H1 (cell line): Measurements from ENCODE around the gene CTIF. TPM values are rescaled to one million over a fixed set of nuclear protein-coding genes. Genes with fewer than 3 reads are reported as not detected.

Experiments
- CTCF ChIA-PET: fragments of 300-600 bp; sonication (Branson Sonifier 250); formaldehyde crosslinking; loops from one replicate; lab custom pipeline; 2021; ENCODE audit not compliant: partially characterized antibody; lab: Charles Lee
- POLR2A ChIA-PET: fragments of 300-600 bp; sonication (Branson Sonifier 250); formaldehyde crosslinking; loops from one replicate; lab custom pipeline; 2021; ENCODE audit warnings: inconsistent platforms; ENCODE audit not compliant: partially characterized antibody; lab: Charles Lee
- DNase-seq, 2 experiments: peaks; one replicate each; pipeline versions ENCODE4 v3.0.0 to v3.0.0-alpha.2; 2010 to 2022; ENCODE audit warnings: low spot score in 2 of 2, low read depth in 1 of 2, mixed read lengths in 1 of 2
- FAIRE-seq: peaks from 2 replicates; lab custom pipeline; 2011; peaks lifted over from hg19 to GRCh38; lab: Jason Lieb, UNC
- H2AFZ ChIP-seq: 2 replicates; pipeline ENCODE4 v1.8.1; 2012; ENCODE audit warnings: low read length, inconsistent platforms
- H2AK5ac ChIP-seq: 2 replicates; pipeline ENCODE4 v1.6.1; 2013; ENCODE audit warnings: low read depth, low read length
- H2BK120ac ChIP-seq: replicated peaks from 2 replicates; pipeline ENCODE3; 2013; ENCODE audit warnings: low read depth, low read length, inconsistent platforms
- H2BK12ac ChIP-seq: 2 replicates; pipeline ENCODE4 v1.6.1; 2013; ENCODE audit warnings: low read depth, low read length
- H2BK15ac ChIP-seq: 2 replicates; pipeline ENCODE4 v1.6.1; 2013; ENCODE audit warnings: low read length
- H2BK20ac ChIP-seq: 2 replicates; pipeline ENCODE4 v1.6.1; 2013; ENCODE audit warnings: low read length
- H2BK5ac ChIP-seq: 2 replicates; pipeline ENCODE4 v1.6.1; 2013; ENCODE audit warnings: low read depth, low read length
- H3K14ac ChIP-seq: 2 replicates; pipeline ENCODE4 v1.6.1; 2013; ENCODE audit warnings: inconsistent platforms; ENCODE audit not compliant: insufficient read length
- H3K18ac ChIP-seq: 2 replicates; pipeline ENCODE4 v1.6.1; 2013; ENCODE audit warnings: low read length; ENCODE audit errors: extremely low read depth
- H3K23ac ChIP-seq: 2 replicates; pipeline ENCODE4 v1.6.1; 2013; ENCODE audit warnings: inconsistent platforms; ENCODE audit not compliant: insufficient read length
- H3K23me2 ChIP-seq: 2 replicates; pipeline ENCODE4 v1.6.1; 2013; ENCODE audit warnings: low read depth, low read length
- H3K27ac ChIP-seq: 2 replicates; pipeline ENCODE4 v1.6.1; 2011; ENCODE audit warnings: low read depth, low read length, inconsistent platforms
- H3K27me3 ChIP-seq, 4 experiments: replicated peaks in 1 of 4; 1 replicate in 1 of 4; 2 replicates in 3 of 4; pipeline versions ENCODE4 v1.6.1 to v1.8.1; 2011 to 2013; ENCODE audit warnings: low read length in 3 of 4, mild to moderate bottlenecking in 3 of 4, inconsistent platforms in 2 of 4, mixed read lengths in 2 of 4, moderate library complexity in 1 of 4; ENCODE audit not compliant: control insufficient read depth in 3 of 4, insufficient read depth in 3 of 4; ENCODE audit errors: extremely low read depth in 1 of 4
- H3K36me3 ChIP-seq, 4 experiments: 2 replicates each; pipeline versions ENCODE4 v1.6.1 to v1.8.1; 2011 to 2013; ENCODE audit warnings: mild to moderate bottlenecking in 4 of 4, low read length in 3 of 4, moderate library complexity in 2 of 4, control low read depth in 1 of 4, inconsistent platforms in 1 of 4; ENCODE audit not compliant: insufficient read depth in 4 of 4, control insufficient read depth in 2 of 4
- H3K4ac ChIP-seq: replicated peaks from 2 replicates; pipeline ENCODE3; 2013; ENCODE audit warnings: low read length, low read depth, mixed read lengths, inconsistent platforms; ENCODE audit not compliant: insufficient read length
- H3K4me1 ChIP-seq, 4 experiments: replicated peaks in 1 of 4; 1 replicate in 1 of 4; 2 replicates in 3 of 4; pipeline versions ENCODE4 v1.6.1 to v1.8.1; 2011 to 2013; ENCODE audit warnings: low read length in 3 of 4, inconsistent platforms in 2 of 4, mixed read lengths in 1 of 4; ENCODE audit not compliant: insufficient read depth in 4 of 4, control insufficient read depth in 3 of 4
- H3K4me2 ChIP-seq, 2 experiments: 2 replicates each; pipeline versions ENCODE4 v1.6.1 to v1.8.1; 2011 to 2013; ENCODE audit warnings: low read depth in 2 of 2, low read length in 2 of 2, control low read depth in 1 of 2, inconsistent platforms in 1 of 2, mild to moderate bottlenecking in 1 of 2; ENCODE audit not compliant: insufficient read depth in 1 of 2
- H3K4me3 ChIP-seq, 4 experiments: fragments of 200-600, 300-600 bp in 1 of 4; sonication (generic), shearing (Covaris generic), sonication (Bioruptor Twin) in 1 of 4; 2 replicates each; pipeline versions ENCODE4 v1.5.1 to v1.8.1; 2011 to 2016; ENCODE audit warnings: low read length in 4 of 4, low read depth in 3 of 4, control low read depth in 2 of 4, inconsistent platforms in 2 of 4, mild to moderate bottlenecking in 2 of 4, mixed read lengths in 1 of 4, moderate library complexity in 1 of 4; ENCODE audit not compliant: insufficient read depth in 2 of 4; ENCODE audit errors: extremely low read depth in 1 of 4
- H3K56ac ChIP-seq: replicated peaks from 2 replicates; pipeline ENCODE3; 2013; ENCODE audit warnings: low read depth, mild to moderate bottlenecking, mixed read lengths, low read length, inconsistent platforms; ENCODE audit not compliant: insufficient read length
- H3K79me1 ChIP-seq: 2 replicates; pipeline ENCODE4 v1.6.1; 2013; ENCODE audit warnings: low read depth, low read length, control low read depth
- H3K79me2 ChIP-seq, 2 experiments: 2 replicates each; pipeline versions ENCODE4 v1.6.1 to v1.8.1; 2012 to 2013; ENCODE audit warnings: low read length in 2 of 2, mild to moderate bottlenecking in 2 of 2, inconsistent platforms in 1 of 2; ENCODE audit not compliant: insufficient read depth in 2 of 2, control insufficient read depth in 1 of 2
- H3K9ac ChIP-seq, 4 experiments: replicated peaks in 1 of 4; 1 replicate in 1 of 4; 2 replicates in 3 of 4; pipeline versions ENCODE4 v1.6.1 to v1.8.1; 2011 to 2013; ENCODE audit warnings: low read depth in 3 of 4, low read length in 3 of 4, control low read depth in 2 of 4, mild to moderate bottlenecking in 2 of 4, moderate library complexity in 2 of 4, inconsistent platforms in 1 of 4; ENCODE audit errors: extremely low read depth in 1 of 4
- H3K9me3 ChIP-seq, 2 experiments: 2 replicates each; pipeline versions ENCODE4 v1.6.1 to v1.8.1; 2012 to 2013; ENCODE audit warnings: mild to moderate bottlenecking in 2 of 2, moderate library complexity in 2 of 2, control low read depth in 1 of 2, inconsistent platforms in 1 of 2, low read depth in 1 of 2, low read length in 1 of 2, mixed read lengths in 1 of 2; ENCODE audit not compliant: insufficient read depth in 2 of 2
- H4K20me1 ChIP-seq, 2 experiments: replicated peaks in 1 of 2; 2 replicates each; pipeline versions ENCODE3 to v1.8.1; 2011 to 2013; ENCODE audit warnings: inconsistent platforms in 2 of 2, low read length in 2 of 2, mild to moderate bottlenecking in 1 of 2; ENCODE audit not compliant: insufficient read depth in 2 of 2, control insufficient read depth in 1 of 2
- H4K5ac ChIP-seq: 2 replicates; pipeline ENCODE4 v1.6.1; 2013; ENCODE audit warnings: low read length, low read depth, mixed read lengths, inconsistent platforms; ENCODE audit not compliant: insufficient read length
- H4K8ac ChIP-seq: 2 replicates; pipeline ENCODE4 v1.8.0; 2013; ENCODE audit warnings: mild to moderate bottlenecking, moderate library complexity, low read length, inconsistent platforms; ENCODE audit not compliant: insufficient read depth; ENCODE audit errors: extremely low read depth
- H4K91ac ChIP-seq: replicated peaks from 2 replicates; pipeline ENCODE3; 2013; ENCODE audit warnings: low read length, mixed read lengths, inconsistent platforms; ENCODE audit not compliant: insufficient read length
- KDM1A ChIP-seq: fragments of 200-600, 300-600 bp; sonication (generic); IDR thresholded peaks from 2 replicates; pipeline ENCODE4 v1.7.1; 2016; ENCODE audit warnings: mild to moderate bottlenecking, low read length, borderline replicate concordance
- SIRT6 ChIP-seq: IDR thresholded peaks from one replicate; pipeline ENCODE4 v1.7.1; 2012; ENCODE audit warnings: low read length, inconsistent platforms
- polyA plus RNA-seq, 7 experiments: library from polyadenylated mRNA; depleted of rRNA in 3 of 7; stranded (reverse) in 5 of 7; unstranded in 2 of 7; fragments of >200 nt in 5 of 7; fragments of 200-250 nt in 2 of 7; gene quantifications; 1 replicate in 5 of 7; 2 replicates in 1 of 7; 4 replicates in 1 of 7; pipeline versions ENCODE4 v1.2.1 to v1.2.3, GENCODE V29; 2011 to 2013; ENCODE audit warnings: missing spikeins in 2 of 7, mixed read lengths in 2 of 7
- total RNA-seq: library from RNA; stranded (reverse); fragmentation: NEBNext Ultra II Directional; extraction: Animal tissue kit (Norgen Biotek cat#: 25700); gene quantifications from 2 replicates; pipeline ENCODE4 v1.2.1, GENCODE V29; 2021

CTIF gene
- total and polyA plus RNA-seq, 2 of the 8 experiments (the other 6 are each of a cell fraction or from before 2014, with no cell fraction given) = 9.0 to 17.8 TPM

DNA sequence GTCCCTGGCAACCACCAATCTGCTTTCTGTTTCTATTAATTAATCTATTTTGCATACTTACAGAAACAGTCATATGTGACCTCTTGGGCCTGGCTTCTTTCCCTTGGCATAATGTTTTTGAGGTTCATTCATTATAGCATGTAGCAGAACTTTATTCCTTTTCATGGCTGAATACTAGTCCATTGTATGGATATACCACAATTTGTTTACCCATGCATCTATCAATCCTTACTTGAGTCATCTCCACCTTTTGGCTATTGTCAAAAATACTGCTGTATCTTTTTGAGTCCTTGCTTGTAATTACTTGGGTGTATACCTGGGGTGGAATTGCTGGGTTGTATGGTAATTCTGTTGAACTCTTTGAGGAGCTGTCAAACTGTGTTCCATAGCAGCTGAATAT, 126.8 kb downstream of the CTIF start:
- TF ChIP-seq KDM1A (peak; percentile 80; the same call in 1 of the 2 replicates), SIRT6 (no peak)
- Histone ChIP-seq H2BK5ac (no peak overlapping the region), H3K4me1 (peaks cover 0 to 9% (median 5%) of the 10 kb centered on the region in 4 experiments; a peak in 5 of 7 replicates), H4K5ac (no peak overlapping the region), H4K91ac (no peak overlapping the region), H3K4ac (no peak overlapping the region), H3K27me3 (no peaks in the 10 kb centered on the region), H3K4me2 (no peak overlapping the region), H3K23me2 (no peaks in the 10 kb centered on the region), H3K18ac (no peak overlapping the region), H3K56ac (no peak overlapping the region), H3K4me3 (no peak overlapping the region), H4K20me1 (no peaks in the 10 kb centered on the region), H4K8ac (no peak overlapping the region), H2AK5ac (no peak overlapping the region), H2AFZ (no peak overlapping the region), H3K36me3 (peaks cover 0 to 8% (median under 1%) of the 10 kb centered on the region in 4 experiments; a peak in 2 of 8 replicates), H2BK120ac (no peak overlapping the region), H2BK20ac (no peak overlapping the region), H3K79me1 (no peaks in the 10 kb centered on the region; the same call in 1 of the 2 replicates), H3K9ac (no peak overlapping the region), H3K27ac (no peak overlapping the region), H2BK12ac (no peak overlapping the region), H2BK15ac (no peak overlapping the region), H3K79me2 (no peaks in the 10 kb centered on the region), H3K9me3 (peaks cover 0 to 6% of the 10 kb centered on the region in 2 experiments; a peak in 2 of 4 replicates), H3K23ac (no peak overlapping the region), H3K14ac (no peak overlapping the region)
- ChIA-PET CTCF (interaction anchor here (0.6 to 5.2 kb wide), 6 partner anchors 26 to 670 kb away, joined by 3 to 46 read pairs (median 6); partner anchors contain the start of gene CTIF), POLR2A (no interaction called here)
- no peak for DNase-seq
- FAIRE-seq = no peak
